ENCODE data around the gene WDR33. TPM values are rescaled to one million over a fixed set of nuclear protein-coding genes. Genes with fewer than 3 reads are reported as not detected.

The WDR33 gene
- total RNA-seq, 1 donor from 2014 or later: 31.3 TPM

DNA sequence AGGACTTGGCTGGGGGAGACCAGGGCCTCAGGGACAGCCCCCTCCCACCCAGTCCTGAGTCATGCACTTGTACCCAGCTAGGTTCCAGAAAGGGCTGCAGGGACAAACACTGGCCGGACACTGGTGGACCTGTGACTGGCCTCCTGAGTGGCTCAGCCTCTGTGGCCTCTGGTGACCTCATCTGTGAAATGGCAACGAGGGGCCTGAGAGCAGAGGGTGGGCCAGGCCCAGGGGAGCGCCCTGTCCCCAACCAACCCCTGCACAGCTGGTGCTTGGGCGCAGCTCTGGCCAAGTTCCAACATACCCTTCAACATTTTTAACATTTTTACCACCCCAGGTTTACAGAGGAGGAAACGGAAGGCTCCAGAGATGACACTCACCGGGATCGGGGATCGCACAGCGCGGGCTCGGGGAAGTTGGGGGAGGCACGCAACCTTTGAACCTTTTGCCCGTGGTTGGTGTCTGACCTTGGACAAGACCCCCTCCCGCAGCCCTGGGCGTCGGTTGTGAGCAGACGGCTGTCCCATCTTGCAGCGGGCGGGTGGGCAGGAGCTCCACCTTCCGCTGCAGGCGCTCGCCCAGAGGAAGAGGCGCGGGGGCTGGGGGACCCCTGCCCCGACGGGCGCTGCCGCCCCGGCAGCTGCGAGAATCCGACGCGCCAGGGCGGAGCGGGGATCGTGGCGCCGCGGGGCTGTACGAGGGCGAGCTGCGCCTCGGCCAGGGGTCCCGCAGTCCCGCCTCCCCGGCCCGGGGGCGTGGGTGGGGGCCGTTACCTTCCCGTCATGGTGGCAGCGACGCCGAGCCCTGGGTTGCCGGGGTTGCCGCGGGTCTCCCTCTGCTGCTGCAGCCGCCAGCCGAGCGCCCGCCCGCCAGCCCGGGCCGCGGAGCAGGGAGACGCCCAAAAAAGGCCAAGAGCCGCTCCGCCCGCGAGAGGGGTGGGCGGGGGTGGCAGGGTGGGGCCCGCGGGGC is 136.4 kb downstream of the WDR33 start:
- DNase-seq (ENCODE audit: low read depth): no peak
- Histone ChIP-seq H3K4me3 (ENCODE audit: low read depth, low read length) (peak overlapping the region; percentile 25), H3K27me3 (ENCODE audit: control insufficient read depth, insufficient read depth, low read length) (peaks cover 32% of the 10 kb centered on the region), H3K36me3 (ENCODE audit: control insufficient read depth, insufficient read depth, low read length) (no peaks in the 10 kb centered on the region)
- no peak for FAIRE-seq
- TF ChIP-seq, protein P1, sequence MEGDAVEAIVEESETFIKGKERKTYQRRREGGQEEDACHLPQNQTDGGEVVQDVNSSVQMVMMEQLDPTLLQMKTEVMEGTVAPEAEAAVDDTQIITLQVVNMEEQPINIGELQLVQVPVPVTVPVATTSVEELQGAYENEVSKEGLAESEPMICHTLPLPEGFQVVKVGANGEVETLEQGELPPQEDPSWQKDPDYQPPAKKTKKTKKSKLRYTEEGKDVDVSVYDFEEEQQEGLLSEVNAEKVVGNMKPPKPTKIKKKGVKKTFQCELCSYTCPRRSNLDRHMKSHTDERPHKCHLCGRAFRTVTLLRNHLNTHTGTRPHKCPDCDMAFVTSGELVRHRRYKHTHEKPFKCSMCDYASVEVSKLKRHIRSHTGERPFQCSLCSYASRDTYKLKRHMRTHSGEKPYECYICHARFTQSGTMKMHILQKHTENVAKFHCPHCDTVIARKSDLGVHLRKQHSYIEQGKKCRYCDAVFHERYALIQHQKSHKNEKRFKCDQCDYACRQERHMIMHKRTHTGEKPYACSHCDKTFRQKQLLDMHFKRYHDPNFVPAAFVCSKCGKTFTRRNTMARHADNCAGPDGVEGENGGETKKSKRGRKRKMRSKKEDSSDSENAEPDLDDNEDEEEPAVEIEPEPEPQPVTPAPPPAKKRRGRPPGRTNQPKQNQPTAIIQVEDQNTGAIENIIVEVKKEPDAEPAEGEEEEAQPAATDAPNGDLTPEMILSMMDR (IDR thresholded peaks at IDR 0.05; ENCODE audit: insufficient read depth, low read length, severe bottlenecking): no peak

DNA sequence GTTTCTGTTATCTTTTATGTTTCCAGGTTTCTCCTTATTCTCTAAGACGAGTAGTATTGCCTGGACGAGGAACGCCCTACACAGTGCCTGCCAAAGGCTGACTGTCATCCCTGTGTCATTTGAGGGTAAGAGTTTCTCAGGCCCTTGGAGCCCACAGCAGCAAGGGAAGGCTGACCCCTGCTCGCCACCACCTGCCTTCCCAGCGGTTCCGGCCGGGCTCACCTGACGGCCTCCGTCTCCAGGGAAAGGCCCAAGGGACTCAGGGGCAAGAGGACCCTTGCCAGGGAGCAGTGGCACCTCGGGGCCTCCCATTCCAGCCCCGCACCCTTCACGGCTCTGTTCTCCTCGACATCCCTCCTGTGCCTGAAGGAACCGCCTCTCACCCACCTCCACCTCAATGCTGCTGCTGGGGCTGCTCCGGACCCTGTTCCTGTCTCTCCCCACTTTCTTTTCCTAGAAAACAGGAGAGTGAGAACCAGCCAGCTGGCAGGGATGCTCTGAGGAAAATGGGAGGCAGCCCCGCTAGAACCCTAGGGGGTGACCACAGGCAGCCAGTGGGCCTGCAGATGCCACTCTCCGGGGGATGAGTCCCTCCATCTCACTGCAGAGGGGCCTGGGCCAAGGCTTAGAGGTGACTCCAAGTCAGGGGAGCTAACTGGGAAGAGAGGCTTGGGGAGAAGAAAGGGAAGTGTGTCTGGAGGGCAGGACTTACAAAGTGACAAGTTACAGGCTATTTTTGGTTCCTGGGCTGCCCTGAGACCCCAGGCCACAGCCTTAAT is 137.5 kb downstream of the WDR33 start:
- DNase-seq (ENCODE audit: low read depth): no peak
- H3K4me3 ChIP-seq (ENCODE audit: low read depth, low read length): no peak overlapping the region
- TF ChIP-seq, protein P1 (IDR thresholded peaks at IDR 0.05; ENCODE audit: insufficient read depth, low read length, severe bottlenecking): no peak
- no peaks in the 10 kb centered on the region for H3K36me3 ChIP-seq (ENCODE audit: control insufficient read depth, insufficient read depth, low read length)
- no peak for FAIRE-seq
- peaks cover 30% of the 10 kb centered on the region for H3K27me3 ChIP-seq (ENCODE audit: control insufficient read depth, insufficient read depth, low read length)

DNA sequence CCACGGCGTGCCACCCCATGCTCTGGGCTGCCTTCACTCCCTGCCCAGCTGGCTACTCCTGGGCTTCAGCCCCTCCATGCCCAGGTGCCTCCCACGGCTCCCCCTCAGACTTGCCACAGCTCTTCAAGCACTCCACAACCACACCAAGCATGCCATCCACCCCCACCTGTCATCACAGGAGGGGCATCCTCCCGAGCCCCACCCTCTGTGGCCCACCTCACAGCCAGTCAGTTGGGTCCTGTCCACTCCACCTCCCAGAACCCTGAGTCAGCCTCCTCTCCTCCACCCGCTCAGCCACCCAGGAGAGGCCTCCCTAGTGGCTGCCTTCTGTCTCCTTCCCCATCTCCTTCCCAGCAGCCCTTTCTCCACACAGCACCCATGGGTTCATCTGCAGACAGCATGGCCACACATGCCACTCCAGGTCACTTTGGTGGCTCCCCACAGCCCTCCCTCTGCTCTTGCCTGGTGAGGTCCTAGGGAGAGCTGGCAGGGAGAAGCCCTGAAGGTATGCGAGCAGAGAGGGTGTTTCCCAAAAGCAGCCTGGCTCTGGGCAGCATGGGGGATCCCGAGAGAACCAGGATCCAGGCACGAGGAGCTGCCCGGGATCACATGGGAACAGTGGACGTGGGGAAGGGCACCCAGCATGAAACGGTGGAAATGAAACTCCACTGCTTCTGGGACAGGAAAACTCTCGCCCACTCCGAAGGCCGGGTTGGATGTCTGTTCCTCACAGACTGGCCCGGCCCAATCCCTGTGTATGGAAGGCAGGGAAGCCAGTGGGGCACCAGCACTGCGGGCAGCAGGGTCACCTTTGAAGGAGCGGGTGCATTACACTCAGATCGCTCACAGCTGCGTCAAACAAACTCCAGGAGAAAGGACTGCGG is 138.4 kb downstream of the WDR33 start:
- FAIRE-seq: no peak
- Histone ChIP-seq H3K27me3 (ENCODE audit: control insufficient read depth, insufficient read depth, low read length) (peaks cover 24% of the 10 kb centered on the region), H3K4me3 (ENCODE audit: low read depth, low read length) (no peak overlapping the region), H3K36me3 (ENCODE audit: control insufficient read depth, insufficient read depth, low read length) (no peaks in the 10 kb centered on the region)
- DNase-seq (ENCODE audit: low read depth): no peak
- TF ChIP-seq, protein P1 (IDR thresholded peaks at IDR 0.05; ENCODE audit: insufficient read depth, low read length, severe bottlenecking): no peak

GRCh38 chr2:127671557-127672302 is 139.2 kb downstream of the WDR33 start:
- FAIRE-seq (no peak), DNase-seq (ENCODE audit: low read depth) (no peak)
- Histone ChIP-seq H3K36me3 (ENCODE audit: control insufficient read depth, insufficient read depth, low read length) (no peaks in the 10 kb centered on the region), H3K27me3 (ENCODE audit: control insufficient read depth, insufficient read depth, low read length) (peaks cover 17% of the 10 kb centered on the region), H3K4me3 (ENCODE audit: low read depth, low read length) (no peak overlapping the region)
- TF ChIP-seq, protein P1 (IDR thresholded peaks at IDR 0.05; ENCODE audit: insufficient read depth, low read length, severe bottlenecking): no peak

GRCh38 chr2:127670957-127671290 is 140.0 kb downstream of the WDR33 start:
- no peak overlapping the region for H3K4me3 ChIP-seq (ENCODE audit: low read depth, low read length)
- DNase-seq (ENCODE audit: low read depth) (no peak), FAIRE-seq (no peak)
- H3K27me3 ChIP-seq (ENCODE audit: control insufficient read depth, insufficient read depth, low read length): peaks cover 15% of the 10 kb centered on the region
- H3K36me3 ChIP-seq (ENCODE audit: control insufficient read depth, insufficient read depth, low read length): no peaks in the 10 kb centered on the region
- TF ChIP-seq, protein P1 (IDR thresholded peaks at IDR 0.05; ENCODE audit: insufficient read depth, low read length, severe bottlenecking): no peak
